Activated naive CD4-positive, alpha-beta T cell treated with anti-CD3 and anti-CD28 coated beads, Interleukin-2, amount 10 ng/mL, durations not matched to agents 7 days and 5 days (primary cell): Measurements from ENCODE around the gene CEACAM21.

Experiments
- CTCF ChIA-PET: fragments of 350-600 bp; sonication (Branson Sonifier 250); formaldehyde crosslinking; loops from one replicate; lab custom pipeline; 2021; ENCODE audit warnings: antibody characterized with exemption; lab: Charles Lee
- DNase-seq: peaks from one replicate; pipeline ENCODE4 v3.0.0-alpha.2; 2020
- H3K27ac Mint-ChIP-seq: one replicate; pipeline ENCODE4 v1.8.0; 2021; ENCODE audit warnings: mild to moderate bottlenecking, moderate library complexity, mixed read lengths
- H3K27me3 Mint-ChIP-seq: one replicate; pipeline ENCODE4 v1.8.0; 2021; ENCODE audit warnings: mild to moderate bottlenecking, mixed read lengths
- H3K36me3 Mint-ChIP-seq: one replicate; pipeline ENCODE4 v1.8.0; 2021; ENCODE audit warnings: mixed read lengths
- H3K4me1 Mint-ChIP-seq: one replicate; pipeline ENCODE4 v1.8.0; 2021; ENCODE audit warnings: mixed read lengths
- H3K4me3 Mint-ChIP-seq: one replicate; pipeline ENCODE4 v1.8.0; 2021; ENCODE audit warnings: mild to moderate bottlenecking, moderate library complexity, mixed read lengths
- H3K9me3 Mint-ChIP-seq: one replicate; pipeline ENCODE4 v1.8.0; 2021; ENCODE audit warnings: mixed read lengths

Gene CEACAM21

GRCh38 chr19:41575998-41576397 is at the start of gene CEACAM21:
Gene CEACAM21, plus strand, starts transcription at chr19:41576166. Its CDS starts 109 bp downstream, at chr19:41576275.
- peaks cover 66% of the 10 kb centered on the region for H3K36me3 Mint-ChIP-seq
- H3K27me3 Mint-ChIP-seq, result no peaks in the 10 kb centered on the region
- CTCF ChIA-PET, result interaction anchor here (0.7 to 2.3 kb wide), 7 partner anchors 12 to 137 kb away, joined by 3 to 11 read pairs (median 6); no protein-coding TSS in a partner anchor
- H3K4me3 Mint-ChIP-seq, result peak within 1 kb of the TSS; percentile 76
- peak; percentile 80 for DNase-seq
- peaks cover 9% of the 10 kb centered on the region for H3K9me3 Mint-ChIP-seq
- peak within 1 kb of the TSS; percentile 84 for H3K27ac Mint-ChIP-seq
- H3K4me1 Mint-ChIP-seq, result peaks cover 32% of the 10 kb centered on the region

GRCh38 chr19:41527089-41527488 is 48.9 kb upstream of the CEACAM21 start:
- Mint-ChIP-seq H3K27me3 (peaks cover 41% of the 10 kb centered on the region), H3K27ac (no peak overlapping the region), H3K4me1 (peaks cover 56% of the 10 kb centered on the region), H3K9me3 (peaks cover 30% of the 10 kb centered on the region), H3K4me3 (no peak overlapping the region), H3K36me3 (peaks cover 28% of the 10 kb centered on the region)
- no peak for DNase-seq
- CTCF ChIA-PET, result no interaction called here

GRCh38 chr19:41528106-41528505 is 47.9 kb upstream of the CEACAM21 start:
- peaks cover 51% of the 10 kb centered on the region for H3K4me1 Mint-ChIP-seq
- peaks cover 34% of the 10 kb centered on the region for H3K9me3 Mint-ChIP-seq
- DNase-seq, result no peak
- H3K4me3 Mint-ChIP-seq, result no peak overlapping the region
- peaks cover 30% of the 10 kb centered on the region for H3K36me3 Mint-ChIP-seq
- H3K27me3 Mint-ChIP-seq, result peaks cover 41% of the 10 kb centered on the region
- CTCF ChIA-PET, result interaction anchor here (0.9 to 1.7 kb wide), 4 partner anchors 13 to 80 kb away, joined by 3 to 5 read pairs (median 3); no protein-coding TSS in a partner anchor
- no peak overlapping the region for H3K27ac Mint-ChIP-seq

GRCh38 chr19:41529484-41530183 is 46.3 kb upstream of the CEACAM21 start:
- CTCF ChIA-PET, result interaction anchor here (1.7 kb wide), 2 partner anchors 68 to 81 kb away, joined by 5 read pairs; no protein-coding TSS in a partner anchor
- Mint-ChIP-seq H3K36me3 (peaks cover 36% of the 10 kb centered on the region), H3K9me3 (peaks cover 37% of the 10 kb centered on the region), H3K27me3 (peaks cover 41% of the 10 kb centered on the region), H3K27ac (no peak overlapping the region), H3K4me3 (no peak overlapping the region), H3K4me1 (peaks cover 65% of the 10 kb centered on the region)
- DNase-seq, result no peak

- no peak overlapping the region for H3K4me3 Mint-ChIP-seq
- H3K4me1 Mint-ChIP-seq, result peaks cover 70% of the 10 kb centered on the region
- CTCF ChIA-PET, result interaction anchor here (0.9 to 1.8 kb wide), 3 partner anchors 9 to 67 kb away, joined by 3 to 5 read pairs (median 4); no protein-coding TSS in a partner anchor
- DNase-seq, result no peak
- peaks cover 36% of the 10 kb centered on the region for H3K36me3 Mint-ChIP-seq
- peak overlapping the region; percentile 26 for H3K27ac Mint-ChIP-seq
- H3K27me3 Mint-ChIP-seq, result peaks cover 41% of the 10 kb centered on the region
- H3K9me3 Mint-ChIP-seq, result peaks cover 37% of the 10 kb centered on the region
These were observed 45.8 kb upstream of the CEACAM21 start for GRCh38 chr19:41530184-41530534.

GRCh38 chr19:41530761-41531301 is 45.1 kb upstream of the CEACAM21 start:
- peaks cover 36% of the 10 kb centered on the region for H3K36me3 Mint-ChIP-seq
- peaks cover 37% of the 10 kb centered on the region for H3K9me3 Mint-ChIP-seq
- H3K4me1 Mint-ChIP-seq, result peaks cover 75% of the 10 kb centered on the region
- CTCF ChIA-PET, result interaction anchor here (0.9 to 2.5 kb wide), 5 partner anchors 9 to 67 kb away, joined by 3 to 12 read pairs (median 4); no protein-coding TSS in a partner anchor
- H3K4me3 Mint-ChIP-seq, result peak overlapping the region; percentile 60
- H3K27me3 Mint-ChIP-seq, result peaks cover 41% of the 10 kb centered on the region
- H3K27ac Mint-ChIP-seq, result peak overlapping the region; percentile 78
- no peak for DNase-seq

GRCh38 chr19:41531438-41532311 is 44.3 kb upstream of the CEACAM21 start:
- Mint-ChIP-seq H3K9me3 (peaks cover 37% of the 10 kb centered on the region), H3K36me3 (peaks cover 36% of the 10 kb centered on the region), H3K4me3 (peak overlapping the region; percentile 60), H3K4me1 (peaks cover 81% of the 10 kb centered on the region), H3K27ac (peak overlapping the region; percentile 78), H3K27me3 (peaks cover 36% of the 10 kb centered on the region)
- peak; percentile 91 for DNase-seq
- CTCF ChIA-PET, result interaction anchor here (0.5 to 2.5 kb wide), 6 partner anchors 10 to 82 kb away, joined by 3 to 12 read pairs (median 5); no protein-coding TSS in a partner anchor

- Mint-ChIP-seq H3K27me3 (peaks cover 30% of the 10 kb centered on the region), H3K4me3 (no peak overlapping the region), H3K4me1 (peaks cover 84% of the 10 kb centered on the region), H3K9me3 (peaks cover 37% of the 10 kb centered on the region), H3K27ac (no peak overlapping the region), H3K36me3 (peaks cover 32% of the 10 kb centered on the region)
- no peak for DNase-seq
- CTCF ChIA-PET, result interaction anchor here (0.8 to 2.5 kb wide), 7 partner anchors 9 to 84 kb away, joined by 3 to 12 read pairs (median 4); no protein-coding TSS in a partner anchor
These were observed 43.4 kb upstream of the CEACAM21 start for GRCh38 chr19:41532526-41532925.

GRCh38 chr19:41533671-41534215 is 42.2 kb upstream of the CEACAM21 start:
- H3K27ac Mint-ChIP-seq, result peak overlapping the region; percentile 70
- H3K27me3 Mint-ChIP-seq, result peaks cover 21% of the 10 kb centered on the region
- DNase-seq, result no peak
- H3K36me3 Mint-ChIP-seq, result peaks cover 28% of the 10 kb centered on the region
- H3K4me1 Mint-ChIP-seq, result peaks cover 81% of the 10 kb centered on the region
- H3K9me3 Mint-ChIP-seq, result peaks cover 37% of the 10 kb centered on the region
- peak overlapping the region; percentile 50 for H3K4me3 Mint-ChIP-seq
- CTCF ChIA-PET, result interaction anchor here (1.1 to 7.3 kb wide), 5 partner anchors 8 to 98 kb away, joined by 3 to 80 read pairs (median 4); no protein-coding TSS in a partner anchor

GRCh38 chr19:41535029-41535622 is 40.8 kb upstream of the CEACAM21 start:
- H3K27ac Mint-ChIP-seq, result peak overlapping the region; percentile 92
- peaks cover 18% of the 10 kb centered on the region for H3K36me3 Mint-ChIP-seq
- H3K4me1 Mint-ChIP-seq, result peaks cover 68% of the 10 kb centered on the region
- peaks cover 23% of the 10 kb centered on the region for H3K9me3 Mint-ChIP-seq
- H3K27me3 Mint-ChIP-seq, result peaks cover 12% of the 10 kb centered on the region
- DNase-seq, result no peak
- CTCF ChIA-PET, result interaction anchor here (7.3 to 15.3 kb wide), 2 partner anchors 29 to 87 kb away, joined by 80 to 376 read pairs; no protein-coding TSS in a partner anchor
- peak overlapping the region; percentile 65 for H3K4me3 Mint-ChIP-seq

GRCh38 chr19:41537789-41538188 is 38.2 kb upstream of the CEACAM21 start:
- CTCF ChIA-PET, result interaction anchor here (0.6 to 15.3 kb wide), 4 partner anchors 26 to 89 kb away, joined by 3 to 376 read pairs (median 42); no protein-coding TSS in a partner anchor
- Mint-ChIP-seq H3K9me3 (peaks cover 9% of the 10 kb centered on the region), H3K27ac (no peak overlapping the region), H3K4me3 (no peak overlapping the region), H3K4me1 (peaks cover 55% of the 10 kb centered on the region), H3K27me3 (peaks cover 5% of the 10 kb centered on the region), H3K36me3 (peaks cover 8% of the 10 kb centered on the region)
- peak; percentile 66 for DNase-seq

- no peak overlapping the region for H3K27ac Mint-ChIP-seq
- CTCF ChIA-PET, result interaction anchor here (0.6 to 15.3 kb wide), 4 partner anchors 24 to 161 kb away, joined by 3 to 376 read pairs (median 42); partner anchors contain the start of gene CEACAM21
- no peak for DNase-seq
- peaks cover 5% of the 10 kb centered on the region for H3K27me3 Mint-ChIP-seq
- H3K36me3 Mint-ChIP-seq, result no peaks in the 10 kb centered on the region
- H3K9me3 Mint-ChIP-seq, result peaks cover 3% of the 10 kb centered on the region
- H3K4me1 Mint-ChIP-seq, result peaks cover 54% of the 10 kb centered on the region
- H3K4me3 Mint-ChIP-seq, result no peak overlapping the region
These were observed 35.8 kb upstream of the CEACAM21 start for GRCh38 chr19:41540041-41540695.
